HUES64 (cell line): Measurements from ENCODE around the gene TCEAL5.
"Not testable (repeated sequence)": the region's sequence is repeated elsewhere in the genome, so short reads cannot be mapped to it uniquely, and the experiment has no call there.

ENCODE experiments used
- H3K27ac ChIP-seq: 2 replicates; pipeline ENCODE4 v1.7.0; 2013; ENCODE audit warnings: low read depth, low read length, inconsistent platforms
- H3K27me3 ChIP-seq: 2 replicates; pipeline ENCODE4 v1.6.1; 2013; ENCODE audit warnings: mild to moderate bottlenecking, low read length; ENCODE audit not compliant: insufficient read depth
- H3K36me3 ChIP-seq: 2 replicates; pipeline ENCODE4 v1.6.1; 2013; ENCODE audit warnings: mild to moderate bottlenecking, low read length; ENCODE audit not compliant: insufficient read depth
- H3K4me1 ChIP-seq: 2 replicates; pipeline ENCODE4 v1.6.1; 2013; ENCODE audit warnings: mild to moderate bottlenecking, low read length, moderate library complexity; ENCODE audit not compliant: insufficient read depth
- H3K4me3 ChIP-seq: 2 replicates; pipeline ENCODE4 v1.5.1; 2013; ENCODE audit warnings: mild to moderate bottlenecking, low read length, moderate library complexity
- H3K9ac ChIP-seq: 2 replicates; pipeline ENCODE4 v1.6.1; 2013; ENCODE audit warnings: mild to moderate bottlenecking, low read depth, low read length
- H3K9me3 ChIP-seq: 2 replicates; pipeline ENCODE4 v1.6.1; 2013; ENCODE audit warnings: low read depth, low read length; ENCODE audit not compliant: insufficient read depth
- WGBS: fragments of 150-250, 120-280 bp; methylation state at CpG from one replicate; pipeline ENCODE4 v1.1.7; 2013; ENCODE audit warnings: missing lambda C conversion rate; 5-methylcytosine and 5-hydroxymethylcytosine counted together

Gene TCEAL5

GRCh38 chrX:103233263-103233662 lies 43.3 kb downstream of the TCEAL5 start:
- no peak overlapping the region for H3K27ac ChIP-seq
- H3K4me1 ChIP-seq, result no peaks in the 10 kb centered on the region
- no peaks in the 10 kb centered on the region for H3K9me3 ChIP-seq
- no peak overlapping the region for H3K9ac ChIP-seq
- H3K36me3 ChIP-seq, result no peaks in the 10 kb centered on the region
- 87% methylated on average over 2 of the region's 2 CpGs for WGBS
- peaks cover 2% of the 10 kb centered on the region; the same call in 1 of the 2 replicates for H3K27me3 ChIP-seq
- no peak overlapping the region for H3K4me3 ChIP-seq

- H3K36me3 ChIP-seq, H3K9me3 ChIP-seq: not testable (repeated sequence)
- whole genome bisulfite sequencing, result 100% methylated on average over 1 of the region's 4 CpGs
Measured at GRCh38 chrX:103225918-103226317, 50.6 kb downstream of the TCEAL5 start.

More at GRCh38 chrX:103225918-103226317, 50.6 kb downstream of the TCEAL5 start:
- H3K27me3 ChIP-seq, H3K4me3 ChIP-seq, H3K4me1 ChIP-seq, H3K27ac ChIP-seq, H3K9ac ChIP-seq: not testable (repeated sequence)
